ENCODE measurements around the gene R3HDM4.
"Not testable (repeated sequence)": the region's sequence is repeated elsewhere in the genome, so short reads cannot be mapped to it uniquely, and the experiment has no call there.

DNA sequence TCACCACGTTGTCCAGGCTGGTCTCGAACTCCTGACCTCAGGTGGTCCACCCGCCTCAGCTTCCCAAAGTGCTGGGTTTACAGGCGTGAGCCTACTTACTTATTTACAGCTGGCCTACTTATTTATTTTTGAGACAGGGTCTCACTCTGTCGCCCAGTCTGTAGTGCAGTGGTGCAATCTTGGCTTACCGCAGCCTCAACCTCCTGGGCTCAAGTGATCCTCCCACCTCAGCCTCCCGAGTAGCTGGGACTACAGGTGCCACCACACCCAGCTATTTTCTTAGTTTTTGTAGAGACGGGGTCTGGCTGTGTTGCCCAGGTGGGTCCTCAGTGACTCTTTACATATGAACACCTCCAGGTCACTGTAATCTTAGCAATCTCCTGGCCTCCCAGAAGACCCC is 63.8 kb downstream of the R3HDM4 start:
- not testable (repeated sequence) for TF ChIP-seq EGR1 (IDR thresholded peaks at IDR 0.05; ENCODE audit: borderline replicate concordance in 1 of 2, low read depth in 2 of 2, low read length in 2 of 2); POLR2A (IDR thresholded peaks at IDR 0.05; ENCODE audit: low read depth, low read length); TCF12 (IDR thresholded peaks at IDR 0.05; ENCODE audit: low read depth, low read length); SIX5 (IDR thresholded peaks at IDR 0.05; ENCODE audit: low read depth, low read length, severe bottlenecking); POLR2AphosphoS5 (IDR thresholded peaks at IDR 0.05; ENCODE audit: low read length); MTA3 (IDR thresholded peaks at IDR 0.05; ENCODE audit: borderline replicate concordance, low read length); SMARCA5 (IDR thresholded peaks at IDR 0.05); NRF1 (conservative IDR thresholded peaks at IDR 0.05; ENCODE audit: low read depth, low read length); SP1 (IDR thresholded peaks at IDR 0.05; ENCODE audit: low read depth, low read length)
- TF ChIP-seq, protein P1, sequence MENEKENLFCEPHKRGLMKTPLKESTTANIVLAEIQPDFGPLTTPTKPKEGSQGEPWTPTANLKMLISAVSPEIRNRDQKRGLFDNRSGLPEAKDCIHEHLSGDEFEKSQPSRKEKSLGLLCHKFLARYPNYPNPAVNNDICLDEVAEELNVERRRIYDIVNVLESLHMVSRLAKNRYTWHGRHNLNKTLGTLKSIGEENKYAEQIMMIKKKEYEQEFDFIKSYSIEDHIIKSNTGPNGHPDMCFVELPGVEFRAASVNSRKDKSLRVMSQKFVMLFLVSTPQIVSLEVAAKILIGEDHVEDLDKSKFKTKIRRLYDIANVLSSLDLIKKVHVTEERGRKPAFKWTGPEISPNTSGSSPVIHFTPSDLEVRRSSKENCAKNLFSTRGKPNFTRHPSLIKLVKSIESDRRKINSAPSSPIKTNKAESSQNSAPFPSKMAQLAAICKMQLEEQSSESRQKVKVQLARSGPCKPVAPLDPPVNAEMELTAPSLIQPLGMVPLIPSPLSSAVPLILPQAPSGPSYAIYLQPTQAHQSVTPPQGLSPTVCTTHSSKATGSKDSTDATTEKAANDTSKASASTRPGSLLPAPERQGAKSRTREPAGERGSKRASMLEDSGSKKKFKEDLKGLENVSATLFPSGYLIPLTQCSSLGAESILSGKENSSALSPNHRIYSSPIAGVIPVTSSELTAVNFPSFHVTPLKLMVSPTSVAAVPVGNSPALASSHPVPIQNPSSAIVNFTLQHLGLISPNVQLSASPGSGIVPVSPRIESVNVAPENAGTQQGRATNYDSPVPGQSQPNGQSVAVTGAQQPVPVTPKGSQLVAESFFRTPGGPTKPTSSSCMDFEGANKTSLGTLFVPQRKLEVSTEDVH (IDR thresholded peaks at IDR 0.05; ENCODE audit: low read depth, partially characterized antibody), result not testable (repeated sequence)
- TF ChIP-seq, protein P2, sequence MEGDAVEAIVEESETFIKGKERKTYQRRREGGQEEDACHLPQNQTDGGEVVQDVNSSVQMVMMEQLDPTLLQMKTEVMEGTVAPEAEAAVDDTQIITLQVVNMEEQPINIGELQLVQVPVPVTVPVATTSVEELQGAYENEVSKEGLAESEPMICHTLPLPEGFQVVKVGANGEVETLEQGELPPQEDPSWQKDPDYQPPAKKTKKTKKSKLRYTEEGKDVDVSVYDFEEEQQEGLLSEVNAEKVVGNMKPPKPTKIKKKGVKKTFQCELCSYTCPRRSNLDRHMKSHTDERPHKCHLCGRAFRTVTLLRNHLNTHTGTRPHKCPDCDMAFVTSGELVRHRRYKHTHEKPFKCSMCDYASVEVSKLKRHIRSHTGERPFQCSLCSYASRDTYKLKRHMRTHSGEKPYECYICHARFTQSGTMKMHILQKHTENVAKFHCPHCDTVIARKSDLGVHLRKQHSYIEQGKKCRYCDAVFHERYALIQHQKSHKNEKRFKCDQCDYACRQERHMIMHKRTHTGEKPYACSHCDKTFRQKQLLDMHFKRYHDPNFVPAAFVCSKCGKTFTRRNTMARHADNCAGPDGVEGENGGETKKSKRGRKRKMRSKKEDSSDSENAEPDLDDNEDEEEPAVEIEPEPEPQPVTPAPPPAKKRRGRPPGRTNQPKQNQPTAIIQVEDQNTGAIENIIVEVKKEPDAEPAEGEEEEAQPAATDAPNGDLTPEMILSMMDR (IDR thresholded peaks at IDR 0.05 in 2 of 3, conservative IDR thresholded peaks at IDR 0.05 in 1 of 3; ENCODE audit: control insufficient read depth in 2 of 3, extremely low read depth in 1 of 3, insufficient read depth in 1 of 3, low read depth in 3 of 3, low read length in 3 of 3), result not testable (repeated sequence)
- TF ChIP-seq, protein P3, sequence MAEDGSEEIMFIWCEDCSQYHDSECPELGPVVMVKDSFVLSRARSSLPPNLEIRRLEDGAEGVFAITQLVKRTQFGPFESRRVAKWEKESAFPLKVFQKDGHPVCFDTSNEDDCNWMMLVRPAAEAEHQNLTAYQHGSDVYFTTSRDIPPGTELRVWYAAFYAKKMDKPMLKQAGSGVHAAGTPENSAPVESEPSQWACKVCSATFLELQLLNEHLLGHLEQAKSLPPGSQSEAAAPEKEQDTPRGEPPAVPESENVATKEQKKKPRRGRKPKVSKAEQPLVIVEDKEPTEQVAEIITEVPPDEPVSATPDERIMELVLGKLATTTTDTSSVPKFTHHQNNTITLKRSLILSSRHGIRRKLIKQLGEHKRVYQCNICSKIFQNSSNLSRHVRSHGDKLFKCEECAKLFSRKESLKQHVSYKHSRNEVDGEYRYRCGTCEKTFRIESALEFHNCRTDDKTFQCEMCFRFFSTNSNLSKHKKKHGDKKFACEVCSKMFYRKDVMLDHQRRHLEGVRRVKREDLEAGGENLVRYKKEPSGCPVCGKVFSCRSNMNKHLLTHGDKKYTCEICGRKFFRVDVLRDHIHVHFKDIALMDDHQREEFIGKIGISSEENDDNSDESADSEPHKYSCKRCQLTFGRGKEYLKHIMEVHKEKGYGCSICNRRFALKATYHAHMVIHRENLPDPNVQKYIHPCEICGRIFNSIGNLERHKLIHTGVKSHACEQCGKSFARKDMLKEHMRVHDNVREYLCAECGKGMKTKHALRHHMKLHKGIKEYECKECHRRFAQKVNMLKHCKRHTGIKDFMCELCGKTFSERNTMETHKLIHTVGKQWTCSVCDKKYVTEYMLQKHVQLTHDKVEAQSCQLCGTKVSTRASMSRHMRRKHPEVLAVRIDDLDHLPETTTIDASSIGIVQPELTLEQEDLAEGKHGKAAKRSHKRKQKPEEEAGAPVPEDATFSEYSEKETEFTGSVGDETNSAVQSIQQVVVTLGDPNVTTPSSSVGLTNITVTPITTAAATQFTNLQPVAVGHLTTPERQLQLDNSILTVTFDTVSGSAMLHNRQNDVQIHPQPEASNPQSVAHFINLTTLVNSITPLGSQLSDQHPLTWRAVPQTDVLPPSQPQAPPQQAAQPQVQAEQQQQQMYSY (CRISPR knock-in tag; IDR thresholded peaks at IDR 0.05), result not testable (repeated sequence)

All from GM12878 (cell line).